H9 (cell line): ENCODE measurements around the gene MAPK8IP3. TPM values are rescaled to one million over a fixed set of nuclear protein-coding genes. Genes with fewer than 3 reads are reported as not detected.

Source experiments
- DNase-seq: peaks from one replicate; pipeline ENCODE4 v3.0.0-alpha.2; 2017
- H2AFZ ChIP-seq: one replicate; pipeline ENCODE4 v1.6.1; 2013; ENCODE audit warnings: mild to moderate bottlenecking, low read length, control low read depth, moderate library complexity
- H2AK5ac ChIP-seq: 2 replicates; pipeline ENCODE4 v1.6.1; 2013; ENCODE audit warnings: low read length, control low read depth, mixed read lengths; ENCODE audit not compliant: insufficient read length
- H2BK120ac ChIP-seq: one replicate; pipeline ENCODE4 v1.6.1; 2013; ENCODE audit warnings: low read depth, mild to moderate bottlenecking, low read length, control low read depth, inconsistent platforms; ENCODE audit not compliant: poor library complexity, severe bottlenecking
- H2BK12ac ChIP-seq: 2 replicates; pipeline ENCODE4 v1.6.1; 2013; ENCODE audit warnings: low read length, control low read depth, mixed read lengths, low read depth; ENCODE audit not compliant: insufficient read length
- H2BK15ac ChIP-seq: 2 replicates; pipeline ENCODE4 v1.6.1; 2013; ENCODE audit warnings: low read depth, low read length, control low read depth
- H2BK20ac ChIP-seq: one replicate; pipeline ENCODE4 v1.6.1; 2013; ENCODE audit warnings: low read depth, mild to moderate bottlenecking, low read length, control low read depth, inconsistent platforms; ENCODE audit not compliant: poor library complexity, severe bottlenecking
- H2BK5ac ChIP-seq: 2 replicates; pipeline ENCODE4 v1.6.1; 2013; ENCODE audit warnings: low read length, control low read depth, mixed read lengths; ENCODE audit not compliant: insufficient read length
- H3K14ac ChIP-seq: 2 replicates; pipeline ENCODE4 v1.6.1; 2013; ENCODE audit warnings: low read length, control low read depth; ENCODE audit not compliant: insufficient read depth
- H3K18ac ChIP-seq: 2 replicates; pipeline ENCODE4 v1.6.1; 2013; ENCODE audit warnings: low read depth, mild to moderate bottlenecking, mixed read lengths, low read length, control low read depth; ENCODE audit not compliant: insufficient read length
- H3K23ac ChIP-seq: 2 replicates; pipeline ENCODE4 v1.6.1; 2013; ENCODE audit warnings: low read length, control low read depth, mixed read lengths, low read depth; ENCODE audit not compliant: insufficient read length
- H3K23me2 ChIP-seq: 2 replicates; pipeline ENCODE4 v1.6.1; 2013; ENCODE audit warnings: low read depth, mild to moderate bottlenecking, mixed read lengths, low read length, control low read depth; ENCODE audit not compliant: insufficient read length, poor library complexity, severe bottlenecking
- H3K27ac ChIP-seq: 2 replicates; pipeline ENCODE4 v1.5.1; 2013; ENCODE audit warnings: low read length, control low read depth, mixed read lengths, low read depth; ENCODE audit not compliant: insufficient read length
- H3K27me3 ChIP-seq: 2 replicates; pipeline ENCODE4 v1.6.1; 2013; ENCODE audit warnings: low read length, control low read depth, inconsistent platforms; ENCODE audit not compliant: insufficient read depth
- H3K4ac ChIP-seq: 2 replicates; pipeline ENCODE4 v1.6.1; 2013; ENCODE audit warnings: low read depth, mild to moderate bottlenecking, control low read depth, inconsistent platforms, low read length, moderate library complexity
- H3K4me1 ChIP-seq: 2 replicates; pipeline ENCODE4 v1.6.1; 2013; ENCODE audit warnings: low read length, control low read depth, inconsistent platforms; ENCODE audit not compliant: insufficient read depth
- H3K4me2 ChIP-seq: 2 replicates; pipeline ENCODE4 v1.6.1; 2013; ENCODE audit warnings: low read length, control low read depth, mixed read lengths; ENCODE audit not compliant: insufficient read length, insufficient read depth
- H3K56ac ChIP-seq: 2 replicates; pipeline ENCODE4 v1.6.1; 2013; ENCODE audit warnings: low read depth, mild to moderate bottlenecking, mixed read lengths, low read length, control low read depth; ENCODE audit not compliant: insufficient read length
- H3K79me1 ChIP-seq: 2 replicates; pipeline ENCODE4 v1.6.1; 2013; ENCODE audit warnings: low read depth, mild to moderate bottlenecking, moderate library complexity, low read length, control low read depth, inconsistent platforms; ENCODE audit not compliant: insufficient read depth, poor library complexity, severe bottlenecking
- H3K79me2 ChIP-seq: 2 replicates; pipeline ENCODE4 v1.6.1; 2013; ENCODE audit warnings: low read length, control low read depth, inconsistent platforms; ENCODE audit not compliant: insufficient read depth
- H3K9ac ChIP-seq: 2 replicates; pipeline ENCODE4 v1.6.1; 2013; ENCODE audit warnings: low read length, control low read depth, mixed read lengths; ENCODE audit not compliant: insufficient read length; ENCODE audit errors: extremely low read depth
- H3K9me3 ChIP-seq: one replicate; pipeline ENCODE4 v1.6.1; 2013; ENCODE audit warnings: low read depth, low read length, inconsistent platforms; ENCODE audit not compliant: control insufficient read depth
- H3T11ph ChIP-seq: one replicate; pipeline ENCODE4 v1.6.1; 2013; ENCODE audit warnings: mild to moderate bottlenecking, low read length, control low read depth, inconsistent platforms
- H4K20me1 ChIP-seq: one replicate; pipeline ENCODE4 v1.6.1; 2013; ENCODE audit not compliant: control insufficient read depth, insufficient read length, insufficient read depth
- H4K5ac ChIP-seq: 2 replicates; pipeline ENCODE4 v1.6.1; 2013; ENCODE audit warnings: low read depth, mild to moderate bottlenecking, mixed read lengths, low read length, control low read depth; ENCODE audit not compliant: insufficient read length
- H4K8ac ChIP-seq: replicated peaks from 2 replicates; pipeline ENCODE4 v1.6.1; 2013; ENCODE audit warnings: low read length, control low read depth, mixed read lengths, low read depth; ENCODE audit not compliant: insufficient read length
- H4K91ac ChIP-seq: 2 replicates; pipeline ENCODE4 v1.6.1; 2013; ENCODE audit warnings: low read depth, mild to moderate bottlenecking, moderate library complexity, mixed read lengths, low read length, control low read depth; ENCODE audit not compliant: insufficient read length
- H3K27ac Mint-ChIP-seq, 3 experiments: 2 replicates in 2 of 3; 3 replicates in 1 of 3; pipeline ENCODE4 v1.8.0; 2020 to 2021; ENCODE audit warnings: mixed read lengths in 3 of 3, mild to moderate bottlenecking in 1 of 3, moderate library complexity in 1 of 3
- H3K27me3 Mint-ChIP-seq: 2 replicates; pipeline ENCODE4 v1.8.0; 2021; ENCODE audit warnings: low read depth, mild to moderate bottlenecking, moderate library complexity, mixed read lengths
- H3K36me3 Mint-ChIP-seq, 3 experiments: 2 replicates in 2 of 3; 3 replicates in 1 of 3; pipeline ENCODE4 v1.8.0; 2020 to 2021; ENCODE audit warnings: low read depth in 3 of 3, mixed read lengths in 3 of 3; ENCODE audit not compliant: insufficient read depth in 1 of 3
- H3K4me1 Mint-ChIP-seq, 2 experiments: 2 replicates each; pipeline ENCODE4 v1.8.0; 2020; ENCODE audit warnings: mixed read lengths in 2 of 2
- H3K4me3 Mint-ChIP-seq, 2 experiments: 2 replicates in 1 of 2; 3 replicates in 1 of 2; pipeline ENCODE4 v1.8.0; 2020 to 2021; ENCODE audit warnings: mild to moderate bottlenecking in 2 of 2, mixed read lengths in 2 of 2, moderate library complexity in 1 of 2
- H3K9me3 Mint-ChIP-seq, 2 experiments: 2 replicates in 1 of 2; 3 replicates in 1 of 2; pipeline ENCODE4 v1.8.0; 2020; ENCODE audit warnings: mild to moderate bottlenecking in 2 of 2, mixed read lengths in 2 of 2, moderate library complexity in 1 of 2
- WGBS: extraction: QIAGEN DNeasy Blood & Tissue Kit; methylation state at CpG from one replicate; pipeline ENCODE4 v1.1.7; 2013; ENCODE audit warnings: missing lambda C conversion rate, low lambda C conversion rate, mixed read lengths; ENCODE audit not compliant: insufficient read length; ENCODE audit errors: extremely low coverage; 5-methylcytosine and 5-hydroxymethylcytosine counted together
- total RNA-seq: library from RNA; stranded (reverse); gene quantifications from 2 replicates; pipeline ENCODE4 v1.2.1, GENCODE V29; 2021
- TF ChIP-seq, protein P1 (sequence below): fragments of 200-600 bp; sonication (generic); conservative IDR thresholded peaks from 3 replicates; pipeline ENCODE4 v1.8.0; 2021; ENCODE audit warnings: antibody characterized with exemption, mild to moderate bottlenecking

MAPK8IP3 gene
- total RNA-seq, 1 experiment from 2014 or later = 51.3 TPM

DNA sequence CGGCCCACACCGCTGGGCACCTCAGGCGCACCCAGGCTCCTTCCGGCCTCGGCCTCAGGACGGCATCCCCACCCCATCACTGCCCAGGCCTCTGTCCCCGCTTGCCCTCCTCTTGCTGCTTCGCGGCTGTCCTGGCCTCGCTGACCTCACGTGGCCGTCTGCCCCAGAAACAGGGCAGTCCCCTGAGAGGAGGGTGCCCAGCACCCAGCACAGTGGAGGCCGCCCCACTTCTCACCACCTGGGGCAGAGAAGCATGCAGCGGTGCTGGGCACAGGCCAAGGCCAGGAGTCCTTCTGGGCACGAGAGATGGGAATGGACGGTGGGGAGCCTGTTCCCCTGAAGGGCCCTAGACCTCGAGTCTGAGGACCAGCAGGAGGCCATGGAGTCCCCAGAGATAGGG is 111.7 kb downstream of the MAPK8IP3 start:
- Histone ChIP-seq H3T11ph (no peak overlapping the region), H3K79me1 (no peaks in the 10 kb centered on the region), H3K9ac (no peak overlapping the region), H4K5ac (no peak overlapping the region), H2BK20ac (no peak overlapping the region), H3K4me1 (no peaks in the 10 kb centered on the region), H3K23me2 (no peaks in the 10 kb centered on the region), H2AFZ (no peak overlapping the region), H3K27me3 (no peaks in the 10 kb centered on the region), H4K20me1 (no peaks in the 10 kb centered on the region), H3K14ac (no peak overlapping the region; the same call in 1 of the 2 replicates), H2BK120ac (no peak overlapping the region), H3K4ac (no peak overlapping the region), H2AK5ac (no peak overlapping the region), H3K18ac (no peak overlapping the region), H3K9me3 (no peaks in the 10 kb centered on the region), H3K23ac (no peak overlapping the region), H2BK5ac (no peak overlapping the region), H3K79me2 (no peaks in the 10 kb centered on the region), H3K27ac (no peak overlapping the region), H3K56ac (no peak overlapping the region), H2BK15ac (no peak overlapping the region), H2BK12ac (no peak overlapping the region), H4K91ac (no peak overlapping the region), H4K8ac (no peak overlapping the region), H3K4me2 (no peak overlapping the region)
- no peaks in the 10 kb centered on the region; the same call in 1 of the 2 replicates for H3K27me3 Mint-ChIP-seq
- no peak overlapping the region for H3K4me3 Mint-ChIP-seq
- H3K4me1 Mint-ChIP-seq = peaks cover 0 to 3% of the 10 kb centered on the region in 2 experiments; a peak in 2 of 4 replicates
- no peaks in the 10 kb centered on the region for H3K9me3 Mint-ChIP-seq
- H3K27ac Mint-ChIP-seq = peak overlapping the region in 1 of 3 experiments; percentile 72; a peak in 1 of 7 replicates
- DNase-seq = no peak
- peaks cover 4 to 18% (median 17%) of the 10 kb centered on the region in 3 experiments; a peak in 6 of 7 replicates for H3K36me3 Mint-ChIP-seq
- no CpG with 5 or more reads among the region's 17 CpGs for WGBS
- TF ChIP-seq, protein P1, sequence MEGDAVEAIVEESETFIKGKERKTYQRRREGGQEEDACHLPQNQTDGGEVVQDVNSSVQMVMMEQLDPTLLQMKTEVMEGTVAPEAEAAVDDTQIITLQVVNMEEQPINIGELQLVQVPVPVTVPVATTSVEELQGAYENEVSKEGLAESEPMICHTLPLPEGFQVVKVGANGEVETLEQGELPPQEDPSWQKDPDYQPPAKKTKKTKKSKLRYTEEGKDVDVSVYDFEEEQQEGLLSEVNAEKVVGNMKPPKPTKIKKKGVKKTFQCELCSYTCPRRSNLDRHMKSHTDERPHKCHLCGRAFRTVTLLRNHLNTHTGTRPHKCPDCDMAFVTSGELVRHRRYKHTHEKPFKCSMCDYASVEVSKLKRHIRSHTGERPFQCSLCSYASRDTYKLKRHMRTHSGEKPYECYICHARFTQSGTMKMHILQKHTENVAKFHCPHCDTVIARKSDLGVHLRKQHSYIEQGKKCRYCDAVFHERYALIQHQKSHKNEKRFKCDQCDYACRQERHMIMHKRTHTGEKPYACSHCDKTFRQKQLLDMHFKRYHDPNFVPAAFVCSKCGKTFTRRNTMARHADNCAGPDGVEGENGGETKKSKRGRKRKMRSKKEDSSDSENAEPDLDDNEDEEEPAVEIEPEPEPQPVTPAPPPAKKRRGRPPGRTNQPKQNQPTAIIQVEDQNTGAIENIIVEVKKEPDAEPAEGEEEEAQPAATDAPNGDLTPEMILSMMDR = no peak
